ENCODE results near the gene TGDS.

Gene TGDS

DNA sequence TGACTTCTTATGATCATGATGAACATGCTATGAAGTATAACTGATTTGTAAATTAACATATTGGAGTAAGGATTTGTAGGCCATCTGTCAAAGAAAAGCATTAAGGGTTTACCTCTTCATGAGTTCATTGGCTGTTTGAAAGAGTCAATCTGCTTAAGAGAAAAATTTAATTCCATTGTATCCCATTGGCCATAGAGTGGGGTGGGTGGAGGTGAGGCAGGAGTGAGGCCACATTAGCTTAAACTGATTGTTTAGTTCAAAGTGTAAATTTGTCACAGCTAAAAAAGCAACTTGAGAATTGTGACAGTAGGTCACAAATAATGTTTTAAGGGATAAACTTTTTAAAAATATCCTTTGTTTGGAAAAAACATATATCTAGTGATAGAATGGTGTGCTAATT is 17.1 kb upstream of the TGDS start:
- Mint-ChIP-seq H3K4me3 (no peak overlapping the region), H3K27me3 (no peaks in the 10 kb centered on the region), H3K27ac (ENCODE audit: low read depth) (no peak overlapping the region), H3K9me3 (no peaks in the 10 kb centered on the region), H3K36me3 (ENCODE audit: insufficient read depth) (peaks cover 14% of the 10 kb centered on the region), H3K4me1 (peaks cover 12% of the 10 kb centered on the region)
- no peak for ATAC-seq (replicated peaks; ENCODE audit: extremely low read depth, poor library complexity, severe bottlenecking)
- DNase-seq (ENCODE audit: low spot score in 2 of 2), result no peak

DNA sequence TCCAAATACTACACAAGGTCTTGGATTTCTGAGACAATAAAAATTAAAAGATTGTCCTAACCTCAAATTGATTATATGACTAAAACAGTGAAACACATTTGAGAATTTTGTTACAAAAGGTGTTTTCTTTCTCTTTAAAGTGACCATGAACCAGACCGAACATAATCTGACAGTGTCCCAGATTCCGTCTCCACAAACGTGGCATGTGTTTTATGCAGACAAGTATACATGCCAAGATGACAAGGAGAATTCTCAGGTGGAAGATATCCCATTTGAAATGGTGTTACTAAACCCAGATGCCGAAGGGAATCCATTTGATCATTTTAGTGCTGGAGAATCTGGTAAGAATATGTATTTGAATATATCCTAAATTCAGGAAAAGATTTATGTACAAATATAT is 16.1 kb upstream of the TGDS start:
- no peak overlapping the region for H3K4me3 Mint-ChIP-seq

DNA sequence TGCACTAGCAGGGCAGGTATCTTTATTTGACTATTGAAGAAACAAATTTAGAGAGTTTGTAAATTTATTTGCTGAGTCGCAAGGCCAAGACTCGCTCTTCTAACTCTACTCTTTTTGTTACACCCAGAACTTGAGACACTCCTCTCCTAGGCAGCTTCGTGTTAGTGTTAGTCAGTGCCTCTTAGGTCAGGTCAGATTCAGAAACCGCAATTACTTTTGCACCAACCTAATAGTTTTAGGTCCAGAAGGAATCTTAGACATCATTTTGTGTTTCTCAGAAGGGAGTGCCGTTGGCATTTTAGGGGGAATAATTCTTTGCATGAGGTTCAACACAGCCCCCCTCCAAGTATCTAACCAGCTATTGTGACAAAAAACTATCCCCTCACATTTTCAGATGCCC is 14.5 kb upstream of the TGDS start:
- no peak for ATAC-seq (replicated peaks; ENCODE audit: extremely low read depth, poor library complexity, severe bottlenecking)
- no peak for DNase-seq (ENCODE audit: low spot score in 2 of 2)

More for the DNA sequence above, 16.1 kb upstream of the TGDS start:
- peaks cover 14% of the 10 kb centered on the region for H3K36me3 Mint-ChIP-seq (ENCODE audit: insufficient read depth)
- H3K27ac Mint-ChIP-seq (ENCODE audit: low read depth), result no peak overlapping the region
- H3K9me3 Mint-ChIP-seq, result no peaks in the 10 kb centered on the region
- no peak for DNase-seq (ENCODE audit: low spot score in 2 of 2)
- H3K27me3 Mint-ChIP-seq, result no peaks in the 10 kb centered on the region
- no peak for ATAC-seq (replicated peaks; ENCODE audit: extremely low read depth, poor library complexity, severe bottlenecking)
- H3K4me1 Mint-ChIP-seq, result peaks cover 18% of the 10 kb centered on the region

DNA sequence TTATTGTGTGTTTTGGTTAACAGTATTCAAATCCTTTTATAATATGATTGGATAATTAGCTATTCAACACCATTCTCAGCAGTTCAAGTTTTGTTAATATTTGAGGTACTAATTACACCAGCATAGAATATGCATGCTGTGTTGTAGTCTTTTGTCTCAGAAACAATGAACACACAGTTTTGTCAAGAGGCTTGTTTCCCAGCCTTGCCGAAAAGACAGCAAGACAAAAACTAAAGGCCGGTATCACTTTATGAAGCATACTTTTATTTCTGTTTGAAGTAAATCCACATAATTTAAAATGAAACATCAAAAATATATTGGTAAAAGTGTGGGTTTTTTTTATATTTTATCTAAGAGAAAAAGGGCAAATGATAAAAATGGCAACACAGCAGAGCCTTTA is 13.2 kb upstream of the TGDS start:
- DNase-seq (ENCODE audit: low spot score in 2 of 2) (no peak), ATAC-seq (replicated peaks; ENCODE audit: extremely low read depth, poor library complexity, severe bottlenecking) (no peak)
- H3K9me3 Mint-ChIP-seq, result no peaks in the 10 kb centered on the region
- H3K27me3 Mint-ChIP-seq, result no peaks in the 10 kb centered on the region
- peaks cover 9% of the 10 kb centered on the region for H3K36me3 Mint-ChIP-seq (ENCODE audit: insufficient read depth)
- peaks cover 10% of the 10 kb centered on the region for H3K4me1 Mint-ChIP-seq
- H3K4me3 Mint-ChIP-seq, result no peak overlapping the region
- no peak overlapping the region for H3K27ac Mint-ChIP-seq (ENCODE audit: low read depth)

More for the DNA sequence above, 14.5 kb upstream of the TGDS start:
- Mint-ChIP-seq H3K36me3 (ENCODE audit: insufficient read depth) (peaks cover 16% of the 10 kb centered on the region), H3K4me3 (no peak overlapping the region), H3K4me1 (peaks cover 15% of the 10 kb centered on the region), H3K27me3 (no peaks in the 10 kb centered on the region), H3K27ac (ENCODE audit: low read depth) (no peak overlapping the region), H3K9me3 (no peaks in the 10 kb centered on the region)

DNA sequence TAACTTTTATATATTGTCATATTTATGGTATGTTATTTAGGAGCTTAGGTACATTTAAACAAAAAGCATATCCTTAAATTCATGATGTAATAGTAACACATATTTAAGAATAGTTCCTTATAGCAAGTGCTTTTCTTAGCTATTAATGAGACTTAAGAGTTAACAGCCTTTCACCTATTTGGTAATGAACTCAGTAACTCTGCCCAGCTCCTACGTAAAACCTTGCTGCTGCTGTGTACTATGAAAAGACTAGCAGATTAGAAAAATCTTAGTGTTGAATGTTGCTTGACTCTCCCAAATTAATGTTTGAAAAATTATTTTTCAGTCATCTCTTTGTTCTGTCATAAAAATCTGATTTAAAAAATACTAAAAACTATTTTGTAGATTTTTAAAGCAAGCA is 12.6 kb upstream of the TGDS start:
- Mint-ChIP-seq H3K4me3 (no peak overlapping the region), H3K27me3 (no peaks in the 10 kb centered on the region), H3K9me3 (no peaks in the 10 kb centered on the region), H3K27ac (ENCODE audit: low read depth) (no peak overlapping the region), H3K36me3 (ENCODE audit: insufficient read depth) (peaks cover 9% of the 10 kb centered on the region), H3K4me1 (peaks cover 10% of the 10 kb centered on the region)
- no peak for DNase-seq (ENCODE audit: low spot score in 2 of 2)
- no peak for ATAC-seq (replicated peaks; ENCODE audit: extremely low read depth, poor library complexity, severe bottlenecking)

DNA sequence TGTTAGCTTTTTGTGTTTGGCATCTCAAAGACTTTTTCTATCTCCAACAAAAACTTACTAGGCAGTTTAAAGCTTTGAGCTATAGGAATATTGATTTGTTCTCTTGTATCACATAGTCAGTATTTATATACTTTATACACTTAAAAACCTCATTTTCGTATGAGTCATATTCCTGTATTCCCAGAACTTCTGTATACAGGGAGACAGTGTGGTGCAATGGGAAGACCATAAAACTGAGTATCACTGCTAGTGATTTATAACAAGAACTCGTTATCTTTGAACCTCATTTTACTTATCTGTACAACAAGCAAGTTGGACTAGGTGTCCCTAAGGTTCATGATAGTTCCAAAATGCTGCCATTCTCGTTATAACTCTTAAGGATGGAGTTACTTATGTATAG is 12.0 kb upstream of the TGDS start:
- ATAC-seq (replicated peaks; ENCODE audit: extremely low read depth, poor library complexity, severe bottlenecking), result no peak
- Mint-ChIP-seq H3K27ac (ENCODE audit: low read depth) (no peak overlapping the region), H3K36me3 (ENCODE audit: insufficient read depth) (peaks cover 9% of the 10 kb centered on the region), H3K27me3 (no peaks in the 10 kb centered on the region), H3K4me3 (no peak overlapping the region), H3K9me3 (no peaks in the 10 kb centered on the region), H3K4me1 (peaks cover 14% of the 10 kb centered on the region)
- no peak for DNase-seq (ENCODE audit: low spot score in 2 of 2)

DNA sequence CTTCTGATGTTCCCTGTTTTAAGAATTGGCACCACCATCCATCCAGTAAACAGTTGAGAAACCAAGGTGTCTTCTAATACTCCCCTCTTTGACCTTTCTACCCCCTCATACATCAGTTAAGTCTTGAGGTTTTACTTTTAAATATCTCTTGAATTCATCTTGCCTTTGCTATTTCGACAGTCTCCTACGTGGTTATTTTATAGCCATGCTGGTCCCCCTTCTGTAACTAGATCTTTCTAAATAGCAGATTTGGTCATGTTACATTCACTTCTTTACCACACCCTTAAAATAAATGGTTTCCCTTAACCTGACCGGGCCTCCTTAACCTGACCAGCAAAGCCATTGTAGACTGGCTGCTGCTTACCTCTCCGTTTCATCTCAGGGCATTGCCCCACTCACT is 11.1 kb upstream of the TGDS start:
- ATAC-seq (replicated peaks; ENCODE audit: extremely low read depth, poor library complexity, severe bottlenecking), result no peak
- Mint-ChIP-seq H3K36me3 (ENCODE audit: insufficient read depth) (peaks cover 10% of the 10 kb centered on the region), H3K27me3 (no peaks in the 10 kb centered on the region), H3K4me1 (peaks cover 23% of the 10 kb centered on the region), H3K27ac (ENCODE audit: low read depth) (no peak overlapping the region), H3K9me3 (no peaks in the 10 kb centered on the region), H3K4me3 (no peak overlapping the region)
- DNase-seq (ENCODE audit: low spot score in 2 of 2), result no peak

DNA sequence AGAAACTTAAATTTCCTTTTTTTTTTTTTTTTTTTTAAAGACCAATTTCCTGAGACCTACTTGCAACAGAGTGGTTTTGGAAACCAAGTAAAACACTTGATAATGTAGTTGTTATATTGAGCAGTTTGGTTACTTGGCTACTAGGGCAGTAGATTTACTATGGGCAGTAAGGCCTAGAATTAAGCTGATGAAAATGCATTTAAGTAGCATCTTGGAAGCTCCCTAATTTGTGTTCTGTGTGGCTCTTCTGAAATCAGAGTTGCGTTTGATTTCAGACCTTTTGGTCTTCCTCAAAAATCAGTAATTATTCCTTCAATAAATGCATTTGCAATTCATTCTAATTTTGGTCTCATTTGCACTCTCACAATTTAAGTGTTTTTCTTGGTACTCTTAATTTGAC is 6.5 kb upstream of the TGDS start:
- Mint-ChIP-seq H3K27ac (ENCODE audit: low read depth) (peak overlapping the region; percentile 44), H3K4me1 (peaks cover 28% of the 10 kb centered on the region), H3K27me3 (no peaks in the 10 kb centered on the region), H3K9me3 (no peaks in the 10 kb centered on the region), H3K36me3 (ENCODE audit: insufficient read depth) (peaks cover 3% of the 10 kb centered on the region), H3K4me3 (peak overlapping the region; percentile 80)
- ATAC-seq (replicated peaks; ENCODE audit: extremely low read depth, poor library complexity, severe bottlenecking) (no peak), DNase-seq (ENCODE audit: low spot score in 2 of 2) (no peak)

DNA sequence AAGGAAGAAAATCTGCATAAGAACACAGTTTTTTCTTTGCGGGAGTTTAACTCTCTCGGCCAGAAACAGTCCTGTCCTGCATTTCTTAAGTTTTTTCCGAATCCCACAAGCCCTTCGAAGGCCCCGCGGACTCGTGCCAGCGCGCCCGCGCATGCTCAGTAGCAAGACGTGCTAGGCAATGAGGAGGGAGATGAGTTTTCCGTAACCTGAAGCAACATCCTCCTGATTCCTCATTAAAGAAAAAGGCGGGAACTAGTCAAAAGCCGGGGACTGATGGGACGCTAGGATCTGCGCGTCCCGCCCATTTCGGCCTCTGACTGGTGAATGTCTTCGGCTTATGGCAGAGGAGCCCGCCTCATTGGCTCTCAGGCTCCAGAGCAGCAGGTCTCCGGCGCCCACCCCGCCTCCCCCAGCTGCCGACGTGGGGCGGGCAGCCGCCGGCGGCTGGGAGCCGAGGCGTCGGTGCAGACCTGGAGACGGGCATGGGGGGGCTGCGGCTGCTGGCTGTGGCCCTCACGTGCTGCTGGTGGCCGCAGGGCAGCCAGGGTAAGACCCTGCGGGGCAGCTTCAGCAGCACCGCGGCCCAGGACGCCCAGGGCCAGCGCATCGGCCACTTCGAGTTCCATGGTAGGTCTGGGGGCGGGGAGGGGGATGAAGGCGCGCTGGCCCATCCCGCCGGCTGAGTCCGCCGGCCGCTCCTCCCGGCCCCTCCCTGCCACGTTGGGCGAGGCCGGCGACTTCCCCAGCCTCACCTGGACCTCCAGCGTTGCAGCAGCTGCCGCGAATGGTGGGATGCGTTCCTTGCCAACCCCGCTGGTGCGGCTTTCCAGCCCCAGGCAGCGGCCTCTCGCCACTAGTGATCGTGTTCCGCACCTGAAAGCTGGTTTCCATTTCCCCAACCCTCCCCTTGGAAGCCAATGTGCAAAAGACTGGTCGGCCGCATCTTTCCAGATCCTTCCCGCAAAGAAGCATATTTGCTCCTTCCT is 5.8 kb upstream of the TGDS start, which contains the start of gene GPR180:
TSS of gene GPR180 (plus strand) at position 412 of the 986 bp plus-strand sequence. CDS start at position 483, 71 bp downstream.
- Mint-ChIP-seq H3K9me3 (no peaks in the 10 kb centered on the region), H3K36me3 (ENCODE audit: insufficient read depth) (peaks cover 3% of the 10 kb centered on the region), H3K27ac (ENCODE audit: low read depth) (peak within 1 kb of the TSS; percentile 44), H3K4me3 (peak within 1 kb of the TSS; percentile 80), H3K27me3 (no peaks in the 10 kb centered on the region), H3K4me1 (peaks cover 25% of the 10 kb centered on the region)
- DNase-seq (ENCODE audit: low spot score in 2 of 2) (peak; percentile 64 to 70), ATAC-seq (replicated peaks; ENCODE audit: extremely low read depth, poor library complexity, severe bottlenecking) (peak; percentile 97)

DNA sequence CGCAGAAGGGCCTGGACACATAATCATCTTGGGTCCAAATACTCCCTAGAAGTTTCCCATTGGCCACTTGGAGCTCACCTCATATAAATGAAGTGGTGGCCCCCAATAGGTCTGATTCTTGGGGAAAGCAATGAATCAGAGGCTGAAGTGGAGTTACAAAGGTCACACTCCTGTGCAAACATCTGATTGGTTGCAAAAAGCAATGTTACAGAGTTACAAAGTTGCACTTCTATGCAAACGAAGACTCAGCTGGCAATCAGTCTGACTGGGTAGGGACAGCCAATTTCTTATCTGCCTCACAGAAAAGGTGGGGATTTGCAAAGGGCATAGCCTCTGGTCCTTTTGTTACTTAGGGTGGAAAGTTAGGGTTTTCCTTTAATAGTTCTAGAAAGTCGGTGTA is 3.9 kb upstream of the TGDS start:
- peaks cover 14% of the 10 kb centered on the region for H3K36me3 Mint-ChIP-seq (ENCODE audit: insufficient read depth)

DNA sequence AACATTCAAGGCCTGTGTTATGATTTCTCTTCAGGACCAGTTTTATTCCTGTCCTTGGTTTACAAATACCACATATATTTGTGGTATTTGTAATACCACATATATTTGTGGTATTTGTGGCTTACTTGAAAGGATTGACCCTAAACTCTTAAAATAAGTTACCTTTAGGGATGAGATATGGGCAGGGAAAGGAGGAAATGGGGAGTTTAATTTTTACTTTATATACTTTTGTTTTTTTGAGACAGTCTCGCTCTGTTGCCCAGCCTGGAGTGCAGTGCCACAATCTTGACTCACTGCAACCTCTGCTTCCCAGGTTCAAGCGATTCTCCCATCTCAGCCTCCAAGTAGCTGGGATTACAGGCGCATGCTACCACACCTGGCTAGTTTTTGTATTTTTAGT is 2.3 kb upstream of the TGDS start:
- DNase-seq (ENCODE audit: low spot score in 2 of 2) (no peak), ATAC-seq (replicated peaks; ENCODE audit: extremely low read depth, poor library complexity, severe bottlenecking) (no peak)
- H3K36me3 Mint-ChIP-seq (ENCODE audit: insufficient read depth), result peaks cover 14% of the 10 kb centered on the region
- no peaks in the 10 kb centered on the region for H3K9me3 Mint-ChIP-seq
- H3K27me3 Mint-ChIP-seq, result no peaks in the 10 kb centered on the region
- H3K27ac Mint-ChIP-seq (ENCODE audit: low read depth), result no peak overlapping the region
- H3K4me3 Mint-ChIP-seq, result no peak overlapping the region
- peaks cover 49% of the 10 kb centered on the region for H3K4me1 Mint-ChIP-seq

More for the DNA sequence above, 3.9 kb upstream of the TGDS start:
- no peaks in the 10 kb centered on the region for H3K27me3 Mint-ChIP-seq
- DNase-seq (ENCODE audit: low spot score in 2 of 2), result no peak
- H3K27ac Mint-ChIP-seq (ENCODE audit: low read depth), result no peak overlapping the region
- peaks cover 38% of the 10 kb centered on the region for H3K4me1 Mint-ChIP-seq
- ATAC-seq (replicated peaks; ENCODE audit: extremely low read depth, poor library complexity, severe bottlenecking), result no peak
- H3K9me3 Mint-ChIP-seq, result no peaks in the 10 kb centered on the region
- no peak overlapping the region for H3K4me3 Mint-ChIP-seq

DNA sequence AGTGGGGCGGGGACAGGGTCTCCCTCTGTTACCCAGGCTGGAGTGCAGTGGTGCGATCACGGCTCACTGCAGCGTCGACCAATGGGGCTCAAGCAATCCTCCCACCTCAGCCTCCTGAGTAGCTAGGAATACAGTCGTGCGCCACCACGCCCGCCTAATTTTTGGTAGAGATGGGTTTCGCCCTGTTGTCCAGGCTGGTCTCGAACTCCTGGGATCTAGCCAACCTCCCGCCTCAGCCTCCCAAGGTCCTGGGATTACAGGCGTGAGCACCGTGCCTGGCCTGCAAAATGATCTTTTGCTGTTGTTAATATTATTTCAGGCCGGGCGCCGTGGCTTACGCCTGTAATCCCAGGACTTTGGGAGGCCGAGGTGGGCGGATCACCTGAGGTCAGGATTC is 621 bp upstream of the TGDS start:
- H3K36me3 Mint-ChIP-seq (ENCODE audit: insufficient read depth), result peaks cover 20% of the 10 kb centered on the region
- H3K27ac Mint-ChIP-seq (ENCODE audit: low read depth), result no peak overlapping the region
- H3K4me1 Mint-ChIP-seq, result peaks cover 37% of the 10 kb centered on the region
- no peaks in the 10 kb centered on the region for H3K9me3 Mint-ChIP-seq
- peak overlapping the region; percentile 93 for H3K4me3 Mint-ChIP-seq
- ATAC-seq (replicated peaks; ENCODE audit: extremely low read depth, poor library complexity, severe bottlenecking), result no peak
- no peaks in the 10 kb centered on the region for H3K27me3 Mint-ChIP-seq
- DNase-seq (ENCODE audit: low spot score in 2 of 2), result no peak

Data from central memory CD8-positive, alpha-beta T cell (primary cell).